ENCODE measurements around the gene ZHX3. TPM values are rescaled to one million over a fixed set of nuclear protein-coding genes. Genes with fewer than 3 reads are reported as not detected.

ZHX3 gene
- total RNA-seq, 1 experiment from 2014 or later, result 24.6 TPM

- Mint-ChIP-seq H3K36me3 (ENCODE audit: insufficient read depth, unreplicated experiment) (no peaks in the 10 kb centered on the region), H3K27me3 (ENCODE audit: insufficient read depth, unreplicated experiment) (no peaks in the 10 kb centered on the region), H3K4me1 (ENCODE audit: low read depth, unreplicated experiment) (no peaks in the 10 kb centered on the region), H3K4me3 (ENCODE audit: unreplicated experiment) (no peak overlapping the region), H3K9me3 (ENCODE audit: unreplicated experiment) (no peaks in the 10 kb centered on the region), H3K27ac (ENCODE audit: unreplicated experiment) (no peak overlapping the region)
- TF ChIP-seq, protein P1, sequence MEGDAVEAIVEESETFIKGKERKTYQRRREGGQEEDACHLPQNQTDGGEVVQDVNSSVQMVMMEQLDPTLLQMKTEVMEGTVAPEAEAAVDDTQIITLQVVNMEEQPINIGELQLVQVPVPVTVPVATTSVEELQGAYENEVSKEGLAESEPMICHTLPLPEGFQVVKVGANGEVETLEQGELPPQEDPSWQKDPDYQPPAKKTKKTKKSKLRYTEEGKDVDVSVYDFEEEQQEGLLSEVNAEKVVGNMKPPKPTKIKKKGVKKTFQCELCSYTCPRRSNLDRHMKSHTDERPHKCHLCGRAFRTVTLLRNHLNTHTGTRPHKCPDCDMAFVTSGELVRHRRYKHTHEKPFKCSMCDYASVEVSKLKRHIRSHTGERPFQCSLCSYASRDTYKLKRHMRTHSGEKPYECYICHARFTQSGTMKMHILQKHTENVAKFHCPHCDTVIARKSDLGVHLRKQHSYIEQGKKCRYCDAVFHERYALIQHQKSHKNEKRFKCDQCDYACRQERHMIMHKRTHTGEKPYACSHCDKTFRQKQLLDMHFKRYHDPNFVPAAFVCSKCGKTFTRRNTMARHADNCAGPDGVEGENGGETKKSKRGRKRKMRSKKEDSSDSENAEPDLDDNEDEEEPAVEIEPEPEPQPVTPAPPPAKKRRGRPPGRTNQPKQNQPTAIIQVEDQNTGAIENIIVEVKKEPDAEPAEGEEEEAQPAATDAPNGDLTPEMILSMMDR (IDR thresholded peaks at IDR 0.05; ENCODE audit: insufficient read depth in 1 of 2, low read depth in 1 of 2, low read length in 1 of 2, severe bottlenecking in 1 of 2, unreplicated experiment in 1 of 2), result no peak
- BruUV-seq (replicated peaks), result no TSS peak
- ChIA-PET POLR2A (no interaction called here), CTCF (interaction anchor here (0.6 to 3.5 kb wide), 6 partner anchors 14 to 223 kb away, joined by 3 to 36 read pairs (median 3); partner anchors contain the start of gene LPIN3)
- peaks cover 1% of the 10 kb centered on the region for H3K36me3 ChIP-seq (ENCODE audit: control insufficient read depth, insufficient read depth, low read length)
- H3K4me3 ChIP-seq (ENCODE audit: low read depth, low read length), result no peak overlapping the region
- intact Hi-C loops (cut with micrococcal nuclease; ENCODE audit: unreplicated experiment), result no loop called here
- no peak for DNase-seq
- H3K9me3 ChIP-seq, result no peaks in the 10 kb centered on the region
- H3K27me3 ChIP-seq (replicated peaks; ENCODE audit: control insufficient read depth, insufficient read depth, low read length), result no peaks in the 10 kb centered on the region
- no peaks in the 10 kb centered on the region for H3K4me1 ChIP-seq
Observed at GRCh38 chr20:41358230-41358629, 40.7 kb upstream of the ZHX3 start.

DNA sequence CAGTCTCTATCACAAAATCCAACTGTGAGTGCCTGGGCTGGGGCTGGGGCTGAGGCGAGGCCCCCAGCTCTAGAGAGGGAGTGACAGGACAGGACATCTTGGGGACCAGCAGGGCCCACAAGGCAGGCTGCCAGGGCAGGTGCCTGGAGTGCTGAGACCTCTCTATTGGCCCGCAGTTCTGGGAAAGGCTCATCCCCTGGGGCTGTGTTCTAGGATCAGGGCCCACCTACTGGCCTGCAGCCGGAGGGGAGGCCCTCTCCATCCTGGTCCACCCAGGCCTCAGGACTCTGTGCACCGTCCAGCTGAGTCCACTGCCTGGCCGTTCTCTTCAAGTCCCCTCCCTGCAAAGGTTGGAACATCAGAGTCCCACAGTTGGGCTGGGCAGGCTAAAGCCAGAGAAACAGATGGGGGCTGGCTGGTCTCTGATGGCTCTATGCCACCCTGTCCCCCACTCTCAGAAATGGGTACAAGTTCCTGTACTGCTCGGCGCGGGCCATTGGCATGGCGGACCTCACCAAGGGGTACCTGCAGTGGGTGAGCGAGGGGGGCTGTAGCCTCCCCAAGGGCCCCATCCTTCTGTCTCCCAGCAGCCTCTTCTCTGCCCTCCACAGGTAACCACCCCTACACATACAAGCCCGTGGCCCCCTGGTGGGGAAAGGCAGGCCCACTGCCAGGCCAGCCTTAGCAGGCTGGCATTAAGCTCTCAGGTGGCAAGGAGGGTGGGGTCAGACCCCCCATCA is 40.1 kb upstream of the ZHX3 start:
- DNase-seq, result no peak
- no peak overlapping the region for H3K27ac Mint-ChIP-seq (ENCODE audit: unreplicated experiment)
- intact Hi-C loops (cut with micrococcal nuclease; ENCODE audit: unreplicated experiment), result loop anchor here (2.0 kb wide), 1 partner anchor 15 kb away; no protein-coding TSS in a partner anchor
- no peaks in the 10 kb centered on the region for H3K27me3 Mint-ChIP-seq (ENCODE audit: insufficient read depth, unreplicated experiment)
- TF ChIP-seq, protein P1 (IDR thresholded peaks at IDR 0.05; ENCODE audit: insufficient read depth in 1 of 2, low read depth in 1 of 2, low read length in 1 of 2, severe bottlenecking in 1 of 2, unreplicated experiment in 1 of 2), result peak; percentile 29 to 39
- Histone ChIP-seq H3K27me3 (replicated peaks; ENCODE audit: control insufficient read depth, insufficient read depth, low read length) (no peaks in the 10 kb centered on the region), H3K36me3 (ENCODE audit: control insufficient read depth, insufficient read depth, low read length) (peaks cover 1% of the 10 kb centered on the region), H3K4me3 (ENCODE audit: low read depth, low read length) (no peak overlapping the region), H3K4me1 (no peaks in the 10 kb centered on the region), H3K9me3 (no peaks in the 10 kb centered on the region)
- H3K4me3 Mint-ChIP-seq (ENCODE audit: unreplicated experiment), result no peak overlapping the region
- H3K4me1 Mint-ChIP-seq (ENCODE audit: low read depth, unreplicated experiment), result no peaks in the 10 kb centered on the region
- POLR2A ChIA-PET, result no interaction called here
- no peaks in the 10 kb centered on the region for H3K9me3 Mint-ChIP-seq (ENCODE audit: unreplicated experiment)
- BruUV-seq (replicated peaks), result no TSS peak
- CTCF ChIA-PET, result interaction anchor here (0.6 to 3.5 kb wide), 4 partner anchors 14 to 223 kb away, joined by 3 to 36 read pairs (median 3); partner anchors contain the start of gene LPIN3
- no peaks in the 10 kb centered on the region for H3K36me3 Mint-ChIP-seq (ENCODE audit: insufficient read depth, unreplicated experiment)

GRCh38 chr20:41356951-41357350 is 39.4 kb upstream of the ZHX3 start:
- Mint-ChIP-seq H3K36me3 (ENCODE audit: insufficient read depth, unreplicated experiment) (no peaks in the 10 kb centered on the region), H3K27me3 (ENCODE audit: insufficient read depth, unreplicated experiment) (no peaks in the 10 kb centered on the region), H3K4me3 (ENCODE audit: unreplicated experiment) (no peak overlapping the region), H3K9me3 (ENCODE audit: unreplicated experiment) (no peaks in the 10 kb centered on the region), H3K27ac (ENCODE audit: unreplicated experiment) (no peak overlapping the region), H3K4me1 (ENCODE audit: low read depth, unreplicated experiment) (no peaks in the 10 kb centered on the region)
- TF ChIP-seq, protein P1 (IDR thresholded peaks at IDR 0.05; ENCODE audit: insufficient read depth in 1 of 2, low read depth in 1 of 2, low read length in 1 of 2, severe bottlenecking in 1 of 2, unreplicated experiment in 1 of 2), result no peak
- Histone ChIP-seq H3K4me1 (no peaks in the 10 kb centered on the region), H3K36me3 (ENCODE audit: control insufficient read depth, insufficient read depth, low read length) (peaks cover 1% of the 10 kb centered on the region), H3K4me3 (ENCODE audit: low read depth, low read length) (no peak overlapping the region), H3K9me3 (no peaks in the 10 kb centered on the region), H3K27me3 (replicated peaks; ENCODE audit: control insufficient read depth, insufficient read depth, low read length) (no peaks in the 10 kb centered on the region)
- intact Hi-C loops (cut with micrococcal nuclease; ENCODE audit: unreplicated experiment), result loop anchor here (2.0 kb wide), 1 partner anchor 14 kb away; no protein-coding TSS in a partner anchor
- BruUV-seq (replicated peaks), result no TSS peak
- ChIA-PET CTCF (interaction anchor here (0.5 to 3.5 kb wide), 2 partner anchors 17 to 100 kb away, joined by 4 to 36 read pairs; partner anchors contain the start of gene LPIN3), POLR2A (no interaction called here)
- no peak for DNase-seq
